Osteoblast (primary cell): Measurements from ENCODE around the gene DPYSL3. TPM values are rescaled to one million over a fixed set of nuclear protein-coding genes. Genes with fewer than 3 reads are reported as not detected.

ENCODE experiments used
- DNase-seq: peaks from one replicate; pipeline ENCODE4 v3.0.0; 2011; ENCODE audit warnings: low spot score, mixed read lengths; ENCODE audit not compliant: insufficient read length; ENCODE audit errors: missing footprints
- H2AFZ ChIP-seq: 2 replicates; pipeline ENCODE4 v1.6.0; 2011; ENCODE audit warnings: mild to moderate bottlenecking, low read length
- H3K27ac ChIP-seq: 2 replicates; pipeline ENCODE4 v1.5.1; 2011; ENCODE audit warnings: mild to moderate bottlenecking, low read depth, low read length, moderate library complexity
- H3K27me3 ChIP-seq: 2 replicates; pipeline ENCODE4 v1.6.0; 2012; ENCODE audit warnings: mild to moderate bottlenecking, control low read depth, inconsistent platforms, low read length, moderate library complexity; ENCODE audit not compliant: insufficient read depth
- H3K36me3 ChIP-seq: 2 replicates; pipeline ENCODE4 v1.5.1; 2011; ENCODE audit warnings: mild to moderate bottlenecking, low read length, control low read depth, moderate library complexity; ENCODE audit not compliant: insufficient read depth
- H3K4me1 ChIP-seq: 2 replicates; pipeline ENCODE4 v1.5.1; 2011; ENCODE audit warnings: mild to moderate bottlenecking, low read length, control low read depth, moderate library complexity; ENCODE audit not compliant: insufficient read depth
- H3K4me2 ChIP-seq: 2 replicates; pipeline ENCODE4 v1.6.0; 2011; ENCODE audit warnings: mild to moderate bottlenecking, low read length; ENCODE audit not compliant: insufficient read depth
- H3K4me3 ChIP-seq: fragments of 200-600 bp; sonication (generic); 3 replicates; pipeline ENCODE4 v1.5.1; 2012; ENCODE audit warnings: mild to moderate bottlenecking, low read length, inconsistent platforms; ENCODE audit not compliant: insufficient read depth
- H3K79me2 ChIP-seq: 2 replicates; pipeline ENCODE4 v1.6.0; 2012; ENCODE audit warnings: mild to moderate bottlenecking, low read length, control low read depth, inconsistent platforms; ENCODE audit not compliant: insufficient read depth
- H3K9me3 ChIP-seq: 2 replicates; pipeline ENCODE4 v1.5.1; 2011; ENCODE audit warnings: low read depth, low read length, control low read depth
- H4K20me1 ChIP-seq: 2 replicates; pipeline ENCODE4 v1.6.0; 2012; ENCODE audit warnings: mild to moderate bottlenecking, low read length, control low read depth; ENCODE audit not compliant: insufficient read depth
- total RNA-seq: library from RNA; depleted of rRNA; stranded (reverse); fragments of >200 nt; gene quantifications from 2 replicates; pipeline ENCODE4 v1.2.3, GENCODE V29; 2012
- TF ChIP-seq, protein P1 (sequence below): IDR thresholded peaks from 2 replicates; pipeline ENCODE4 v1.5.1; 2011; ENCODE audit warnings: mild to moderate bottlenecking, low read depth, low read length, moderate library complexity; ENCODE audit errors: extremely low read depth

DPYSL3 gene
- total RNA-seq, 1 donor: 119 TPM

DNA sequence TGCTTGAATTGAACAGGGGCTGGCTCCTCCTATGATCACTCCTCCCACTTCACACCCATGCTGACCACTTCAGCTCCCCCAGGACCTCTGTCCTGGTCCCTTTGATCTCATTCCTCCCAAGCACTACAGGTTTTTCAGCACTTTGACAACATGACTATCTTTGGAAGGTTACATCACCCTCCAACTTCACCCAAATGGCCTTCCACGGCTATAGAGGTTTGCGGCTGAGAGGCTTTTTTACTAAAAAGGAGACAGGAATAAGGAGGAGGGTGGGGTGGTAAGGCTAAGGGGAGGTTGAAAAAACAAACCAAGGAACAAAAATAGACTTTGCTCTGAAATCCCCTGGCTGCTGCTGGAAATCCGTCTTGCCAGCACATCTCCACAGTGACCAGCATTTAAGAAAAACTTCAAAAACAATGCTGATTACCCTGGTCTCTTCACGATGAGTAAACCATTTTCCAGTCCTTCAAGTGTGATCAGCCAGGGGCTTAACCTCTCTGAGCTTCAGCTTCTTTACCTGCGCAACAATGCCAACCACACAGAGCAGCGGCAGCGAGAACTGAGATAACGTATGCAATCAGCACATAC lies 102.7 kb downstream of the DPYSL3 start:
- peak overlapping the region; percentile 2 for H2AFZ ChIP-seq
- no peaks in the 10 kb centered on the region for H4K20me1 ChIP-seq
- H3K9me3 ChIP-seq: no peaks in the 10 kb centered on the region
- no peaks in the 10 kb centered on the region for H3K27me3 ChIP-seq
- DNase-seq: no peak
- H3K4me2 ChIP-seq: peak overlapping the region; percentile 25
- peak overlapping the region; percentile 100 for H3K27ac ChIP-seq
- no peak overlapping the region for H3K4me3 ChIP-seq
- TF ChIP-seq, protein P1, sequence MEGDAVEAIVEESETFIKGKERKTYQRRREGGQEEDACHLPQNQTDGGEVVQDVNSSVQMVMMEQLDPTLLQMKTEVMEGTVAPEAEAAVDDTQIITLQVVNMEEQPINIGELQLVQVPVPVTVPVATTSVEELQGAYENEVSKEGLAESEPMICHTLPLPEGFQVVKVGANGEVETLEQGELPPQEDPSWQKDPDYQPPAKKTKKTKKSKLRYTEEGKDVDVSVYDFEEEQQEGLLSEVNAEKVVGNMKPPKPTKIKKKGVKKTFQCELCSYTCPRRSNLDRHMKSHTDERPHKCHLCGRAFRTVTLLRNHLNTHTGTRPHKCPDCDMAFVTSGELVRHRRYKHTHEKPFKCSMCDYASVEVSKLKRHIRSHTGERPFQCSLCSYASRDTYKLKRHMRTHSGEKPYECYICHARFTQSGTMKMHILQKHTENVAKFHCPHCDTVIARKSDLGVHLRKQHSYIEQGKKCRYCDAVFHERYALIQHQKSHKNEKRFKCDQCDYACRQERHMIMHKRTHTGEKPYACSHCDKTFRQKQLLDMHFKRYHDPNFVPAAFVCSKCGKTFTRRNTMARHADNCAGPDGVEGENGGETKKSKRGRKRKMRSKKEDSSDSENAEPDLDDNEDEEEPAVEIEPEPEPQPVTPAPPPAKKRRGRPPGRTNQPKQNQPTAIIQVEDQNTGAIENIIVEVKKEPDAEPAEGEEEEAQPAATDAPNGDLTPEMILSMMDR: no peak
- peaks cover 38% of the 10 kb centered on the region for H3K36me3 ChIP-seq
- H3K4me1 ChIP-seq: peaks cover 46% of the 10 kb centered on the region
- H3K79me2 ChIP-seq: no peaks in the 10 kb centered on the region

DNA sequence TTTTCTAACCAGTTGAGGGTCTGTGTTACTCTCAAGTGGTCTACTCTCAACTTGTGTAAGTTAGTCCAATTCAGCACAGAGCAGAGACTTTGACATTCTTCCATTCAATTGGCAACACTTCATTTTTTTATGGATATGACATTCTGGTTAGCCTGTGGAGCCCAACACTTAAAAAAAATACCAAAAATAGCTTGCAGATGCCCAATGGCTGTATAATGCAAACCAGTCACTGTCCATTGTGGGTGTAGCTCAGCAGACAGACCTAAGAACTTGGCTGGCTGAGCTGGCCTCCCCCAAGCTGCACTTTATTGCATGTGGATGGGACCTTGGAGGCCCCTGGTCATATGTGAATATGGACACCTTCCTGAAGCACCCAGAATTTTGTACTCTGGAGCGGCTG lies 103.2 kb downstream of the DPYSL3 start:
- Histone ChIP-seq H3K4me2 (peak overlapping the region; percentile 25), H2AFZ (no peak overlapping the region)

DNA sequence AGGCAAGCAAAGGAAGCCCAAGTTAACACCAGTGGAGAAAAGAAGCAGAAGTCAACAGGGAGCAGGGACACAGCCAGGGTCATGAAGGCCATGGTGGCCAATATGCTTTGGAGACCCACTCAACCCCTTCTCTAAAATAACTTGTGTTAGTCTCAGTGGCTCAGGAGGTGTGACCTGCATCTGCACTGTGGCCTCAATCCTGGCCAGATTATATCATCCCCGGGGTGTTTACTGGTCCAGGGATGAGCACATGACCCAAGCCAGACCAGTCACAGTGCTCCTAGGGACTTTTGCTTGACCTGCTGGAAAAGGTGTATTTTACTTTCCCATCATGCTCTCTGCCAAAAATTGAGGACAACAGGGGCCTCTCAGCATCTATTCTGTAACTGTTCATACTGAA lies 105.2 kb downstream of the DPYSL3 start:
- Histone ChIP-seq H3K27me3 (no peaks in the 10 kb centered on the region), H2AFZ (peak overlapping the region; percentile 30), H3K4me3 (no peak overlapping the region), H4K20me1 (no peaks in the 10 kb centered on the region), H3K27ac (peak overlapping the region; percentile 100), H3K36me3 (peaks cover 37% of the 10 kb centered on the region), H3K4me2 (peak overlapping the region; percentile 85), H3K4me1 (peaks cover 60% of the 10 kb centered on the region), H3K79me2 (no peaks in the 10 kb centered on the region), H3K9me3 (no peaks in the 10 kb centered on the region)
- TF ChIP-seq, protein P1: no peak
- no peak for DNase-seq

More for the DNA sequence above, 103.2 kb downstream of the DPYSL3 start:
- Histone ChIP-seq H3K27me3 (no peaks in the 10 kb centered on the region), H3K4me1 (peaks cover 46% of the 10 kb centered on the region), H3K79me2 (no peaks in the 10 kb centered on the region), H3K4me3 (no peak overlapping the region), H3K27ac (peak overlapping the region; percentile 100), H3K9me3 (no peaks in the 10 kb centered on the region), H4K20me1 (no peaks in the 10 kb centered on the region), H3K36me3 (peaks cover 37% of the 10 kb centered on the region)
- no peak for DNase-seq
- TF ChIP-seq, protein P1: no peak

DNA sequence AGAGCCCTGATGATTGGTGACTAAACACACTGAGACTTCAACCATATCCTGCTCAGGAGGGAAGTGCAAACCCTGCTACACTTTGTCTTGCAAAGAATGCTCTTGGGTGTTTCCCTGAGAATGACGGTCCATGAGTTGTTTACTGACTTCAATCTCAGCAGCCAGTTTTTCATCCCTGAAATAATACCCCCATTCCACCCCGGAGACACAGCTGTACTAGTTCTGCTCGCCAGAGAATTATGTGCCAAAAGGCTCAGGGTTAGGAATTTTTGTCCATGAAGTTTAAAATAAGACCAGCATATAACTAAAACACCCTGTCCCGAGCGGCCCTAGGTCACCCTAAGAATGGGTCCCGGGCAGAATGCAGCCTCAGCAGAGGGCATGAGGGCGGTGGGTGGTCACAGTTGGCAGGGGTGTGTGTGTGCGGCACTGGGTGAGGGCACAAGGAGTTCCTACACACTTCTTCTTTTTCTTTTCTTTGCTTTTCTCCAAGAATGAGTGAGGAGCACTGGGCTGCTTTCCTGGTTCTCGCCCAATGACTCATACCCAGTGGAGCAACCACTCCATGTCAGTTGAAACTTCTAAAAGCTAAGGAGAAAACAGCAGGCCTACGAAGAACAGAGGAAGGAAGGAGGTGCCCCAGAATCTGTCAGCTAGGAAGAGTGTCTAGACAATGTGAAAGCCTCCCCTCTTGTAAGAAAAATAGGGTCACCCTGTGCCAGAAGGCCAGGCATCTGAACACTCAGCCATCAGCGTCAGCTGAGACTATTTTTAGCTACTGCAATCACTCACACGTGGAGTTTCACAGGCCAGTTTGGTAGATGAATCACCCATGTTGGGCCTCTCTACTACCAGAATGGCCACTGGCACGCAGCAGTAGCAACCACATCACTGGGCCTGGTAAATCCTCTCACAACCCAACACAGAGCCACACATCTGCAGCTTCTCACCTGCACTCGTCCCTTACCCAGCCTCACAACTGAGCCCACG lies 105.9 kb downstream of the DPYSL3 start:
- H3K4me3 ChIP-seq: peak overlapping the region; percentile 57
- no peaks in the 10 kb centered on the region for H3K9me3 ChIP-seq
- peaks cover 40% of the 10 kb centered on the region for H3K36me3 ChIP-seq
- DNase-seq: peak; percentile 88
- H2AFZ ChIP-seq: peak overlapping the region; percentile 56
- H3K27me3 ChIP-seq: no peaks in the 10 kb centered on the region
- H3K4me1 ChIP-seq: peaks cover 60% of the 10 kb centered on the region
- H3K79me2 ChIP-seq: no peaks in the 10 kb centered on the region
- TF ChIP-seq, protein P1: no peak
- no peaks in the 10 kb centered on the region for H4K20me1 ChIP-seq
- peak overlapping the region; percentile 85 for H3K4me2 ChIP-seq
- peak overlapping the region; percentile 100 for H3K27ac ChIP-seq
